Iris pigment epithelial cell (primary cell): Measurements from ENCODE around the gene ZMYM2.
"Not testable (repeated sequence)": the region's sequence is repeated elsewhere in the genome, so short reads cannot be mapped to it uniquely, and the experiment has no call there.

Source experiments
- DNase-seq: peaks from one replicate; pipeline ENCODE4 v3.0.0-alpha.2; 2011; ENCODE audit warnings: low read depth

Gene ZMYM2

GRCh38 chr13:19982447-19983043 lies 24.0 kb downstream of the ZMYM2 start:
- DNase-seq = no peak

- DNase-seq = peak; percentile 68
Measured at GRCh38 chr13:19984430-19985218, 26.1 kb downstream of the ZMYM2 start.

- no peak for DNase-seq
Measured at GRCh38 chr13:19985219-19985556, 26.7 kb downstream of the ZMYM2 start.

GRCh38 chr13:19991531-19991930 lies 33.0 kb downstream of the ZMYM2 start:
- DNase-seq = no peak

GRCh38 chr13:19993024-19993423 lies 34.5 kb downstream of the ZMYM2 start:
- no peak for DNase-seq

GRCh38 chr13:19998960-19999359 lies 40.4 kb downstream of the ZMYM2 start:
- no peak for DNase-seq

- DNase-seq = no peak
Measured at GRCh38 chr13:20000062-20000552, 41.6 kb downstream of the ZMYM2 start.

GRCh38 chr13:20001366-20002190 lies 43.1 kb downstream of the ZMYM2 start:
- DNase-seq = peak; percentile 60

- DNase-seq = no peak
Measured at GRCh38 chr13:20002787-20003186, 44.3 kb downstream of the ZMYM2 start.

GRCh38 chr13:20006206-20006605 lies 47.7 kb downstream of the ZMYM2 start:
- DNase-seq = peak; percentile 77

GRCh38 chr13:20015763-20016162 lies 57.2 kb downstream of the ZMYM2 start:
- no peak for DNase-seq

- DNase-seq = no peak
Measured at GRCh38 chr13:20016649-20017364, 58.3 kb downstream of the ZMYM2 start.

GRCh38 chr13:20017365-20017711 lies 58.8 kb downstream of the ZMYM2 start:
- DNase-seq = no peak

- DNase-seq = no peak
Measured at GRCh38 chr13:20019043-20019442, 60.5 kb downstream of the ZMYM2 start.

GRCh38 chr13:20024702-20025101 lies 66.2 kb downstream of the ZMYM2 start:
- no peak for DNase-seq

- DNase-seq = no peak
Measured at GRCh38 chr13:20028953-20029352, 70.4 kb downstream of the ZMYM2 start.

- no peak for DNase-seq
Measured at GRCh38 chr13:20033486-20033885, 75.0 kb downstream of the ZMYM2 start.

GRCh38 chr13:20035130-20035529 lies 76.6 kb downstream of the ZMYM2 start:
- peak; percentile 9 for DNase-seq

- no peak for DNase-seq
Measured at GRCh38 chr13:20037908-20038307, 79.4 kb downstream of the ZMYM2 start.

- DNase-seq = not testable (repeated sequence)
Measured at GRCh38 chr13:20042603-20043002, 84.1 kb downstream of the ZMYM2 start.

- no peak for DNase-seq
Measured at GRCh38 chr13:20043207-20043925, 84.8 kb downstream of the ZMYM2 start.

- DNase-seq = no peak
Measured at GRCh38 chr13:20044086-20044485, 85.6 kb downstream of the ZMYM2 start.
